ENCODE results near the gene SARM1.

Gene SARM1

DNA sequence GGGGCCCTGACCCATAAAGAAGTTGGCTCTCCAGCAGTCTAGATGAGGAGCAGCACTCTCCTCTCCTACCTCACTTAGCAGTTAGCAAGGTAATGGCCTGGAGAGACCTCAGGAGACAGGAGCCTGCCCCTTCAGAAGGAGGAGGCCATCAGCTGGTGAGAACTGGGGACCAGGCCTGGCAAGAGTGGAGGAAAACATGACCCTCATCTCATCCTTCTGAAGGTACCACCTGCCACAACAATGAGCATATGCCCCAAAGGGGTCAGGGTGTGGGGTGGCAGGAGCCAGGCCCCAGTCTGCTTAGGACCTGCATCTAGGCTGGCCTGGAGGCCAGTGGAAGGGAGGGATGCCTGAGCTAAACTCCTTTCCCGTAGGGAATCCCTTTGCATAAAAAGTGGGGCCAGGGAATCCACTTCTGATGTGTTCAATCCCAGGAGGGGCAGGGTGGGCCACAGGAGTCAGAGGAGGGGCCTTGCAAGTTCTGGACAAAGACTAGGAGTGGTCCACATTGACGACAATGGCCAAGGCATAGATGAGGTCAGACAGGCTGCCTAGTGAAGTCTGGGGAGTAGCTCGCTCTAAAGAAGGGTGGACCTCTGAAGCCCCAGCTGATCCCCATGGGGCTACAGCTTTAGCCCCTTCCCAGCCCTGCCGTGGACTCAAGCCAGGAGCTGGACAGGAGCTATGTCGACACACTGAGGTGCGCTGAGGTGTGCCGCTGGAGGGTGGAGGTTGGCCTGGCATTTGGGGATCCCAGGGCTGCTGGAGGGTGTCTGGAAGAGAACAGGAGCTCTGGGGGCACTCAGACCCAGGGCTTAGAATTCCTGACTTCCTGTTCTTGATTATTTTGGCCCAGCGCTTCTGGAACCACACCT is 7.5 kb upstream of the SARM1 start:
- no peak overlapping the region for H3K27ac ChIP-seq
- TF ChIP-seq, protein P1, sequence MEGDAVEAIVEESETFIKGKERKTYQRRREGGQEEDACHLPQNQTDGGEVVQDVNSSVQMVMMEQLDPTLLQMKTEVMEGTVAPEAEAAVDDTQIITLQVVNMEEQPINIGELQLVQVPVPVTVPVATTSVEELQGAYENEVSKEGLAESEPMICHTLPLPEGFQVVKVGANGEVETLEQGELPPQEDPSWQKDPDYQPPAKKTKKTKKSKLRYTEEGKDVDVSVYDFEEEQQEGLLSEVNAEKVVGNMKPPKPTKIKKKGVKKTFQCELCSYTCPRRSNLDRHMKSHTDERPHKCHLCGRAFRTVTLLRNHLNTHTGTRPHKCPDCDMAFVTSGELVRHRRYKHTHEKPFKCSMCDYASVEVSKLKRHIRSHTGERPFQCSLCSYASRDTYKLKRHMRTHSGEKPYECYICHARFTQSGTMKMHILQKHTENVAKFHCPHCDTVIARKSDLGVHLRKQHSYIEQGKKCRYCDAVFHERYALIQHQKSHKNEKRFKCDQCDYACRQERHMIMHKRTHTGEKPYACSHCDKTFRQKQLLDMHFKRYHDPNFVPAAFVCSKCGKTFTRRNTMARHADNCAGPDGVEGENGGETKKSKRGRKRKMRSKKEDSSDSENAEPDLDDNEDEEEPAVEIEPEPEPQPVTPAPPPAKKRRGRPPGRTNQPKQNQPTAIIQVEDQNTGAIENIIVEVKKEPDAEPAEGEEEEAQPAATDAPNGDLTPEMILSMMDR (IDR thresholded peaks at IDR 0.05), result no peak
- no peak for TF ChIP-seq ZFX (IDR thresholded peaks at IDR 0.05; ENCODE audit: borderline replicate concordance)

DNA sequence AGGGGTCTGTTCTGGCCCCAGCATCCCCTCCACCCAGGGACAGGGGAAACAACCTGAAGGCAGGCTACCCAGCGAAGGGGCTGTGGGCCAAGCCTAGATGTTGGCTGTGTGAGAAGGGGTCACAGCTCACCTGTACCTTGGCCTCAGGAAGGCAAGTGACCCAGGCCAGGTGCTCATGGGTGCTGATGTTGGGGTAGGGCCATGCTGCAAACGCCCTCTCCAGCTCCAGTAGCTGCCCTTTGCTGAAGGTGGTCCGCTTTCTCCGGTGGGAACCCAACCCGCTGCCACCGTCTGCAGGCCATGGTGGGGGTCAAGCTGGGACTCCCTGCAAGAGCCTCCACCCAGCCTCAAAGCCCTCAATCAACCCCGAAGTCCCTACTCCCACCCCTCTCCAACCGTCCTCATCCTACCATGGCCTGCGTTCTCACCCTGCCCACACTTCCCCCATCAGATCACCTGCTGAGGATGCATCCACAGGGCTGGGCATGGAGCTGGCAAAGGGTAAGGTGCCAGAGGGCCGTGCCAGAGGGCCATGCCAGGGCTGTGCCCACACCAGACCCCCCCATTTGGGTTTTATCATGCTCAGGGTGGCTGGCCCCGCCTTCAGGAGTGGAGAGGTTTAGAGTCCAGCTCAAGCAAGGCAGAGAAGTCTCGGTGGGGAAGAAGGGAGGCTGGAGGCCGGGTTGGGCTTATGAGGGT is 6.7 kb upstream of the SARM1 start, which contains the start of gene SEBOX:
Gene SEBOX (minus strand): TSS at position 535 of the 699 bp plus-strand sequence. CDS start 48 bp downstream, at position 487.
- H3K27ac ChIP-seq, result no peak within 1 kb of the TSS
- TF ChIP-seq, protein P1 (IDR thresholded peaks at IDR 0.05), result no peak
- no peak for TF ChIP-seq ZFX (IDR thresholded peaks at IDR 0.05; ENCODE audit: borderline replicate concordance)

DNA sequence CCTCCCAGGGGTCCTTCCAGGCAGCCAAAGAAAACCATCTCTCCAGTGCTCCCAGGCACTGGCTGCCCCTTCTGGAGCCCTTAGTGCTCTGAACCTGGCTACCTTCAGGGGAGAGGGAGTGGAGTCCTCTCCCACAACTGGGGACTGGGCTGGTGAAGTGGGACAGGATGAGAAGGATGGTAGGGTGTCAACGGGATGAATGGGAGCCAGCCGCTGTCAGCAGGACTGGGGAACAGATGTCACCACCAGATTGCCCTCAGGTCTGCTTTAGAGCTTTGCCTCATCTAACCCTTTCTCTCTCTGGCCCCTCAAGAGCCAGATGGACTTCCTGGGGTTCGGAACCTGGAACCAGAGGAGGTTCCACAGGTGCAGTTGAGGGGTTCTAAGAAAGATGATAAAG is 6.0 kb upstream of the SARM1 start:
- TF ChIP-seq ZFX (IDR thresholded peaks at IDR 0.05; ENCODE audit: borderline replicate concordance), result no peak
- TF ChIP-seq, protein P1 (IDR thresholded peaks at IDR 0.05), result no peak
- H3K27ac ChIP-seq, result no peak overlapping the region

DNA sequence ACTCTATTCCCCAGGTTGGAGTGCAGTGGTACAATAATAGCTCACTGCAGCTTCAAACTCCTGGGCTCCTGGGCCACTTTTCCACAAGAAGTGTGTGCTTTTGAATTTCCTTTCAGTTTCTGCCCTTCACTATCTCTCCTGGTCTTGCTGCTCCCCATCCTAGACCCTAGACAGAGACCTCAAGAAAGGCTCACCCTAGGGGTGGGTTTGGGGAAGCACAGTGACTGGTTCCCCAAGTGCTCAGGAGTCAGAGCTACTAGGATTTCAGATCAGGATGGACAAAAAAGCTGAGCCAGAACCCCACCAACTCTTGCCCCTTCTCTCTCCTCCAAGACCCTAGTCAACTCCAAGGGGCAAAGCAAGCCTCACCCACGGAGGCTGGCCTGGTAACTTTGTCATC is 4.9 kb upstream of the SARM1 start:
- no peak overlapping the region for H3K27ac ChIP-seq
- TF ChIP-seq, protein P1 (IDR thresholded peaks at IDR 0.05), result no peak
- no peak for TF ChIP-seq ZFX (IDR thresholded peaks at IDR 0.05; ENCODE audit: borderline replicate concordance)

DNA sequence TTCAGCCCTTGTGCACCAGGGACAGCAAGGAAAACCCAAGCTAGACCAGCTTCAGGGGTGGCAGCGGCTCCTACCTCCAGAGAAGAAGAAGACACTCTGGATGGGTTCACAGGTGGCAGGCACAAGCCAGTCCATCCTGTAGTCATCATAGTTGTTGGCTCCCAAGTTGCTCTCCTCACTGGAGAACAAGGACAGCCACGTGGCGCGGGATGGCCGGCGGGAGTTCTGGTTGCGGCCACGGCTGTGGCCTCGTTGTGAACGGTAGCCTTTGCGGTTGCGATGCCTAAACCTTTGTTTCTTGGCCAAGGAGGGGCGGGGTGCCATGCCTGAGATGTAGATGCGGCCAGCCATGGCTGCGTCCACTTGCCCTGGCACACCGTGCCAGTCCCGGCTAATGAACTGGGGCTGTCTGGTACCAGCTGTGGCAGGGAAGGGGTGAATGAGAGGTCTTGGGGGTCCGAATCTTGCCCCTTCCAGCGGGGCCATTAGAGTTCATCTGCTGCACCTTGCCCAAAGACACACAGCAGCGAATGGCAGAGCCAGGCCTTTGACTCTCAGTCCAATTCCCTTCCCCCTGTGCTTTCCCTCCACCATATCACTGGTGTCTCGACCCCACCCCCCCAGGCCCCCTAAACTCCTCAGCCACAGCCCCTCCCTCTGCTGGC is 3.7 kb upstream of the SARM1 start:
- no peak overlapping the region for H3K27ac ChIP-seq
- TF ChIP-seq ZFX (IDR thresholded peaks at IDR 0.05; ENCODE audit: borderline replicate concordance), result no peak
- TF ChIP-seq, protein P1 (IDR thresholded peaks at IDR 0.05), result no peak

DNA sequence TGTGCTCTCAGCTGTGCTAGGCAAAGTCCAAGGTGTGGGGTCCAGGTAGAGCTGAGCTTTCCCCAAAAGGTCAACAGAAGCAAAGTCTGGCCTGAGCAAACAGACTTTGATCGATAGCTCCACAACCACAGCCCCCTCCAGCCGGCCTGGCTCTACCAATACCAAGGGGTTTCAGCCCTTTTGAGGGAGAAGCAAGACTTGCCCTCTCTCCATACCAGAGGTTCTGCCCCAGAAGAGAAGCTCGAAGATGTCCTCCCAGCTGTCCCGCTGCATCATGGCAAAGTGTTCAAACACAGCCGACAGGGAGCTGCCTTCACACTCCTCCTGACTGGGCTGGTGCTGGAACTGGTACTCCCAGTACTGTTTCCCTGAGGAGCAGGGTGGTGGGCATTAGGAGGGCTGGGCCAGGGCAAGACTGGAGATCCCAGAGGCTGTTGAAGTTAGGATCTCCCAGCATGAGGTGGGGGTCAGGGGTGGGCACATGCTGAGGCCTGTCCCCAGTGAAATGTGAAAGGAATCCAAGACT is 3.1 kb upstream of the SARM1 start:
- no peak overlapping the region for H3K27ac ChIP-seq

More for the DNA sequence above, 3.1 kb upstream of the SARM1 start:
- TF ChIP-seq ZFX (IDR thresholded peaks at IDR 0.05; ENCODE audit: borderline replicate concordance), result no peak
- TF ChIP-seq, protein P1 (IDR thresholded peaks at IDR 0.05), result no peak
